H1 (cell line): Measurements from ENCODE around the gene OXLD1. TPM values are rescaled to one million over a fixed set of nuclear protein-coding genes. Genes with fewer than 3 reads are reported as not detected.

Experiments used
- RFX5 ChIP-seq: IDR thresholded peaks from 2 replicates; pipeline ENCODE4 v1.6.1; 2011; ENCODE audit warnings: low read depth, low read length, improper control_type of control experiment, borderline replicate concordance
- ZNF274 ChIP-seq: IDR thresholded peaks from 2 replicates; pipeline ENCODE4 v1.7.0; 2012; ENCODE audit warnings: low read length, borderline replicate concordance; ENCODE audit errors: extremely low read depth
- polyA plus RNA-seq, 7 experiments: library from polyadenylated mRNA; depleted of rRNA in 3 of 7; stranded (reverse) in 5 of 7; unstranded in 2 of 7; fragments of >200 nt in 5 of 7; fragments of 200-250 nt in 2 of 7; gene quantifications; 1 replicate in 5 of 7; 2 replicates in 1 of 7; 4 replicates in 1 of 7; pipeline versions ENCODE4 v1.2.1 to v1.2.3, GENCODE V29; 2011 to 2013; ENCODE audit warnings: missing spikeins in 2 of 7, mixed read lengths in 2 of 7
- total RNA-seq: library from RNA; stranded (reverse); fragmentation: NEBNext Ultra II Directional; extraction: Animal tissue kit (Norgen Biotek cat#: 25700); gene quantifications from 2 replicates; pipeline ENCODE4 v1.2.1, GENCODE V29; 2021
- TF ChIP-seq, protein P1 (sequence below): fragments of 300-600 bp; sonication (generic); IDR thresholded peaks from 2 replicates; pipeline ENCODE4 v1.7.1; 2012; ENCODE audit warnings: low read length, moderate library complexity, mild to moderate bottlenecking, inconsistent platforms; ENCODE audit not compliant: insufficient replicate concordance

The OXLD1 gene
- total and polyA plus RNA-seq, 2 of the 8 experiments (the other 6 are each of a cell fraction or from before 2014, with no cell fraction given): 41.5 to 61.9 TPM

DNA sequence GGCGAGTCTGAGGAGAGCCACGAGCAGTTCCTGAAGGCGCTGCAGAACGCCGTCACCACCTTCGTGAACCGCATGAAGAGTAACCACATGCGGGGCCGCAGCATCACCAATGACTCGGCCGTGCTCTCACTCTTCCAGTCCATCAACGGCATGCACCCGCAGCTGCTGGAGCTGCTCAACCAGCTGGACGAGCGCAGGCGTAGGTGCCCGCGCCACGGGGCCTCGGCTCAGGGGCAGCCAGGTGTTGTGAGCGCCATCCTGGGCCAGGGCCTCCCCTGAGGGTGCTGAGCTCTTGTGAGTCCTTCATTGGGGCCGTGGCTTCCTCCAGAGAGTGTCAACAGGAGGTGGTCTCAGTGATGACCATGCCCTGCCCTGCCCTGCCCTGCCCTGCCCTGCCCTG, 29.4 kb upstream of the OXLD1 start (continued):
- TF ChIP-seq, protein P1, sequence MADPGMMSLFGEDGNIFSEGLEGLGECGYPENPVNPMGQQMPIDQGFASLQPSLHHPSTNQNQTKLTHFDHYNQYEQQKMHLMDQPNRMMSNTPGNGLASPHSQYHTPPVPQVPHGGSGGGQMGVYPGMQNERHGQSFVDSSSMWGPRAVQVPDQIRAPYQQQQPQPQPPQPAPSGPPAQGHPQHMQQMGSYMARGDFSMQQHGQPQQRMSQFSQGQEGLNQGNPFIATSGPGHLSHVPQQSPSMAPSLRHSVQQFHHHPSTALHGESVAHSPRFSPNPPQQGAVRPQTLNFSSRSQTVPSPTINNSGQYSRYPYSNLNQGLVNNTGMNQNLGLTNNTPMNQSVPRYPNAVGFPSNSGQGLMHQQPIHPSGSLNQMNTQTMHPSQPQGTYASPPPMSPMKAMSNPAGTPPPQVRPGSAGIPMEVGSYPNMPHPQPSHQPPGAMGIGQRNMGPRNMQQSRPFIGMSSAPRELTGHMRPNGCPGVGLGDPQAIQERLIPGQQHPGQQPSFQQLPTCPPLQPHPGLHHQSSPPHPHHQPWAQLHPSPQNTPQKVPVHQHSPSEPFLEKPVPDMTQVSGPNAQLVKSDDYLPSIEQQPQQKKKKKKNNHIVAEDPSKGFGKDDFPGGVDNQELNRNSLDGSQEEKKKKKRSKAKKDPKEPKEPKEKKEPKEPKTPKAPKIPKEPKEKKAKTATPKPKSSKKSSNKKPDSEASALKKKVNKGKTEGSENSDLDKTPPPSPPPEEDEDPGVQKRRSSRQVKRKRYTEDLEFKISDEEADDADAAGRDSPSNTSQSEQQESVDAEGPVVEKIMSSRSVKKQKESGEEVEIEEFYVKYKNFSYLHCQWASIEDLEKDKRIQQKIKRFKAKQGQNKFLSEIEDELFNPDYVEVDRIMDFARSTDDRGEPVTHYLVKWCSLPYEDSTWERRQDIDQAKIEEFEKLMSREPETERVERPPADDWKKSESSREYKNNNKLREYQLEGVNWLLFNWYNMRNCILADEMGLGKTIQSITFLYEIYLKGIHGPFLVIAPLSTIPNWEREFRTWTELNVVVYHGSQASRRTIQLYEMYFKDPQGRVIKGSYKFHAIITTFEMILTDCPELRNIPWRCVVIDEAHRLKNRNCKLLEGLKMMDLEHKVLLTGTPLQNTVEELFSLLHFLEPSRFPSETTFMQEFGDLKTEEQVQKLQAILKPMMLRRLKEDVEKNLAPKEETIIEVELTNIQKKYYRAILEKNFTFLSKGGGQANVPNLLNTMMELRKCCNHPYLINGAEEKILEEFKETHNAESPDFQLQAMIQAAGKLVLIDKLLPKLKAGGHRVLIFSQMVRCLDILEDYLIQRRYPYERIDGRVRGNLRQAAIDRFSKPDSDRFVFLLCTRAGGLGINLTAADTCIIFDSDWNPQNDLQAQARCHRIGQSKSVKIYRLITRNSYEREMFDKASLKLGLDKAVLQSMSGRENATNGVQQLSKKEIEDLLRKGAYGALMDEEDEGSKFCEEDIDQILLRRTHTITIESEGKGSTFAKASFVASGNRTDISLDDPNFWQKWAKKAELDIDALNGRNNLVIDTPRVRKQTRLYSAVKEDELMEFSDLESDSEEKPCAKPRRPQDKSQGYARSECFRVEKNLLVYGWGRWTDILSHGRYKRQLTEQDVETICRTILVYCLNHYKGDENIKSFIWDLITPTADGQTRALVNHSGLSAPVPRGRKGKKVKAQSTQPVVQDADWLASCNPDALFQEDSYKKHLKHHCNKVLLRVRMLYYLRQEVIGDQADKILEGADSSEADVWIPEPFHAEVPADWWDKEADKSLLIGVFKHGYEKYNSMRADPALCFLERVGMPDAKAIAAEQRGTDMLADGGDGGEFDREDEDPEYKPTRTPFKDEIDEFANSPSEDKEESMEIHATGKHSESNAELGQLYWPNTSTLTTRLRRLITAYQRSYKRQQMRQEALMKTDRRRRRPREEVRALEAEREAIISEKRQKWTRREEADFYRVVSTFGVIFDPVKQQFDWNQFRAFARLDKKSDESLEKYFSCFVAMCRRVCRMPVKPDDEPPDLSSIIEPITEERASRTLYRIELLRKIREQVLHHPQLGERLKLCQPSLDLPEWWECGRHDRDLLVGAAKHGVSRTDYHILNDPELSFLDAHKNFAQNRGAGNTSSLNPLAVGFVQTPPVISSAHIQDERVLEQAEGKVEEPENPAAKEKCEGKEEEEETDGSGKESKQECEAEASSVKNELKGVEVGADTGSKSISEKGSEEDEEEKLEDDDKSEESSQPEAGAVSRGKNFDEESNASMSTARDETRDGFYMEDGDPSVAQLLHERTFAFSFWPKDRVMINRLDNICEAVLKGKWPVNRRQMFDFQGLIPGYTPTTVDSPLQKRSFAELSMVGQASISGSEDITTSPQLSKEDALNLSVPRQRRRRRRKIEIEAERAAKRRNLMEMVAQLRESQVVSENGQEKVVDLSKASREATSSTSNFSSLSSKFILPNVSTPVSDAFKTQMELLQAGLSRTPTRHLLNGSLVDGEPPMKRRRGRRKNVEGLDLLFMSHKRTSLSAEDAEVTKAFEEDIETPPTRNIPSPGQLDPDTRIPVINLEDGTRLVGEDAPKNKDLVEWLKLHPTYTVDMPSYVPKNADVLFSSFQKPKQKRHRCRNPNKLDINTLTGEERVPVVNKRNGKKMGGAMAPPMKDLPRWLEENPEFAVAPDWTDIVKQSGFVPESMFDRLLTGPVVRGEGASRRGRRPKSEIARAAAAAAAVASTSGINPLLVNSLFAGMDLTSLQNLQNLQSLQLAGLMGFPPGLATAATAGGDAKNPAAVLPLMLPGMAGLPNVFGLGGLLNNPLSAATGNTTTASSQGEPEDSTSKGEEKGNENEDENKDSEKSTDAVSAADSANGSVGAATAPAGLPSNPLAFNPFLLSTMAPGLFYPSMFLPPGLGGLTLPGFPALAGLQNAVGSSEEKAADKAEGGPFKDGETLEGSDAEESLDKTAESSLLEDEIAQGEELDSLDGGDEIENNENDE: no peak
- TF ChIP-seq RFX5 (no peak), ZNF274 (no peak)
